Fibroblast of skin of abdomen (primary cell): ENCODE measurements around the gene PIAS1.
A peak's percentile ranks its signal among the peaks of the same experiment; 100 is the strongest.
"Not testable (repeated sequence)": the region's sequence is repeated elsewhere in the genome, so short reads cannot be mapped to it uniquely, and the experiment has no call there.

Experiments
- DNase-seq: peaks from one replicate; pipeline ENCODE4 v3.0.0-alpha.2; 2013

PIAS1 gene

GRCh38 chr15:68204776-68205557, 150.9 kb downstream of the PIAS1 start, which contains the start of gene CALML4:
CALML4 (minus strand) TSS chr15:68205332; CDS start chr15:68205247, 85 bp downstream.
- peak; percentile 33 for DNase-seq

DNA sequence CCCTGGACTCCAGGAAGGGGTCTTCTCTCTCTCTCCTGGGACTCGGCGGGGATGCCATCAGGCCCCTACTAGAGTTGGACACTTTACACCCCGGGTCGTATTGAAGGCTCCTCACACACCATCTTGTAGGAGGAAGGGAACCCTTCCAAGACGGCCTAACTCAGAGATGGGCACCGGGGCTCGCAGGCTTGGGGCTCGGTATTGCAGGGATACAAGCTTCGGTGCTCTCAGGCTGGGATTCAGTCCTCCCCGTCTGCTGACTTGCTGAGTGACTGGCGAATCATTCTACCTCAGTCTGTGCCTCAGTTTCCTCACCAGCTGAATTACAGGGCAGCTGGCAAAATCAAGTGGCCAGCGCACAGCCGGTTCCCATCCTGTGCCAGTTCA, 151.4 kb downstream of the PIAS1 start:
- DNase-seq: no peak

GRCh38 chr15:68205954-68206539, 151.9 kb downstream of the PIAS1 start:
- DNase-seq: no peak

GRCh38 chr15:68206711-68207151, 152.6 kb downstream of the PIAS1 start:
- no peak for DNase-seq

GRCh38 chr15:68207176-68207935, 153.2 kb downstream of the PIAS1 start:
- no peak for DNase-seq

DNA sequence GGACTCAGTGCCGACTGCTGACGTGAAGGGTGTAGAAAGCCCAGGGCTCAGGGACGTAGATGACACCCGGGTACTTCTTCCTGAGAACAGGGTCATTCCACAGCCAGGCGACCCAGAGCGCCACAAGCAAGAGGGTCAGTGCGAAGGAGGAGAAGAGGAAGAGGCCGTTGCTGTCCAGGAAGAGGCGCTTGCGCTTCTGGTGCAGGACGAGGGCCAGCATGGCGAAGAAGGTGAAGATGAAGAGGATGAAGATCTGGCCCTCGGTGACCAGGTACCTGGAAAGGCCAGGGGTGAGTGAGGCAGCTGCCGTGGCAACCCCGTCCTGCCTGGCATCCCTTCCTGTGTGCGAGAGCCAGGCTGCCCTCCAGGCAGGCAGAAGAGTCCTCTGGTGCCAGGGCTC, 154.0 kb downstream of the PIAS1 start:
- DNase-seq: no peak

DNA sequence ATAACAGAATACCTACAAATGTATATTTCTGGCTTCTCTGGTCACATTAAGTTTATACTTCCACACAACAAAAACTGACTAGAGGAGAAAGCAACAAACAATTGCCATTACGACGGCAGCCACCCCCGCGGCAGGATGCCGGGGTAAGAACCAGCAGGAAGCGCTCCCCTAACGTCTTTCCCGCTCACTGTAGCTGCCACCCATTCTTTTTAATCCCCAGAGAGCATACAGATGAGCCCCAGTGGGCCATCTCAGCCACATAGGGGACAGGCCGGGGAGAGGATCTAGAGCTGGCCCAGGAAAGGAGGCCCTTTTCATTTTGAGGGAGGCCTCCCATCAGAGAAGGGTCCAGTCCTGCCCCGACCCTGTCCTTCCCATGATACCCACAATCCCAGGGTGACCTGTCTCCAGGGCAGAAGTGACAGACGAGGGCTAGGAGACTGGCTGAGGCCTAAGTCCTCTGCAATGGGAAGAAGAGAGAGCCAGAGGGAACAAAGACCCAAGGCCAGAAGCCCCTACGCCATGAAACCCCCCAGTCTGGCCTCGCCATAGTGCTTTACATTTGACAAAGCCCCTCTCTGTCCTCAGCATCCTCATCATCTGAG, 154.6 kb downstream of the PIAS1 start:
- no peak for DNase-seq

DNA sequence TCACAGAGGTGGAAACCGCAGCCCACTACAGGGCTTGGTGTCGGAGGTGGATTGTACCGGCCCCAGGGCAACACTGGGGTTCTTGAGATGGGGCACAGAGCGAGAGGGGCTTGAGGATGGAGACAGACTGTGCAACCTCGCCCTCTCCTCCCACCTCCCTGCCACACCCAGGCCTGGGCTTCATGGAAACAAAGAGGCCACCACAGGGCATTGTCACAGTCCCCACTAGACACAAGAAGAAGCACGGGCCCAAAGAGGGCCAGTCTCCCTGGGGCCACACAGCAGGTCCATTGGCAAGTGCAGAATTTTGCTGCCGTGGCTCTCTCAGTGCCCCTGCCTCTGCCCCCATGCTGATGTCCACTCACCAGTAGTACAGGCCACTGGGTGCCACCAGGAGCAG, 155.2 kb downstream of the PIAS1 start:
- no peak for DNase-seq

- DNase-seq: no peak
Observed at GRCh38 chr15:68209735-68210408, 155.8 kb downstream of the PIAS1 start.

- DNase-seq: no peak
Observed at GRCh38 chr15:68210409-68210756, 156.3 kb downstream of the PIAS1 start.

DNA sequence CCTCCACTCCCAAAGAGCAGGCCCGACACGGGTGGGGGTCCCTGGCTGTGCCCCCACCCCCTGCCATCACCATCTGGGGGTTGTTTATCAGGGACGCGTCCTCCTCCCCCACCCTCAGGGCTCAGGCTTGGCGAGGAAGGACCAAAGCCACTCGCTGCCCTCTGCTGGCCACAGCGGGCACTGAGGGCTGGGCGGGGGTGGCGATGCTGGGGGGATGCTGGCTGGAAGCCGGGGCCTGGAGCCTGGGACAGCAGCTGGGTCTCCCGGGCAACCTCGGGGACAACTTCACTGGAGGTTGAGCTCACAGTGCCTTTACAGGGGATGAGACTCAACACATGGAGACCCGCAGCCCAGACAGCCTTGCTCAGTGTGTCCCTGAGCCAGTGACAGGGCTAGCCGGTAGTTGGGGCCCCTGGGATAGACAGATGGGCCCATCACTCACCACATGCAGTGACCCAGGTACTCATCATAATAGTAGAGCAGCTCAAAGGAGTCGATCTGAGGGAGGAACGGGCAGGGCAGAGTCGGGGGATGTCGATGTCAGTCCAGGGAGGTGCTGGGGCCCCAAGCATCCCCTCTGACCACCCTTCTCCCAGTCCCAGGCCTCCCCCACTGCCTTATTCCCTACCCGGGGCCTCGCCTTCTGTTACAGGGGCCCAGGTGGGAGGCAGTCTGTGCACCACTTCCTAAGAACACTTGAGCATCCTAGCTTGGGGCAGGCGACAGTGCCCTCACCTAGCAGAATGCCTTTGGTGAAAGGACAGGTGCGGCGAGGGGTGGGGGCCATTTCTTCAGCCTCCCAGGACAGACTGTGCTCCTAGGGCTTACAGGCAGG, 156.9 kb downstream of the PIAS1 start:
- peak; percentile 42 for DNase-seq

DNA sequence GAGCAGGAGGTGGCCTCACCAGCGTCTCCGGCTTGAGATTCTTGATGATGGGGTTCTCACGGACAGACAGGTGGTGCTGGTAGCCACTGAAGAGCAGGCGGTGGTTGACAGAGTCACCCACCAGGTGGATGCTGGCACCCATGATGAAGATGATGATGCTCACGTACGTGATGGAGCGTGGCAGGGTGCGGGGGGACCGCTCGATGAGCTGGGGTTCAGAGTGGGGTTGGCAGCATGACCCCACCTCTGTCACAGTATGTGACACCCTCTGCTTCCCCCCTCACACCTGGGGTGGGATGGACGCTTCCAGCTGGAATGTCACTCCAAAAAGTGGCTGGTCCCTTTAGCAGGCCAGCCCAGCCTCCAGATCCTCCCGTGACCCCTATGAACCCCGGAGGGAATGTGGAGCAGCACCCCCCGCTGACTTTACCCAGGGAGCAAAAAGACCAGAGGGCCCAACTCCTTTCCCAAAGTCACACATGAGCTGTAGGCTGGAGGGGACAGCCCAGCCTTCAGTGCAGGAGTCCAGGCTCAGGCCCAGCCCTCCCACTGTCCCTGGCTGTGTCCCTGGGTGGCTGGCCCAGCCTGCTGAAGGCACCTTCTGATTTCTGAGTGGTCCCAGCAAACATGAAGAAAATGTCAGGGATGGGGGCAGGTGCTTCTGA, 157.7 kb downstream of the PIAS1 start:
- DNase-seq: no peak

GRCh38 chr15:68213491-68213845, 159.4 kb downstream of the PIAS1 start:
- DNase-seq: not testable (repeated sequence)

- DNase-seq: no peak
Observed at GRCh38 chr15:68213991-68214837, 160.1 kb downstream of the PIAS1 start.

- no peak for DNase-seq
Observed at GRCh38 chr15:68214838-68215254, 160.7 kb downstream of the PIAS1 start.

- DNase-seq: no peak
Observed at GRCh38 chr15:68217341-68217740, 163.2 kb downstream of the PIAS1 start.

GRCh38 chr15:68218331-68218730, 164.2 kb downstream of the PIAS1 start:
- no peak for DNase-seq

- no peak for DNase-seq
Observed at GRCh38 chr15:68218847-68219798, 165.0 kb downstream of the PIAS1 start.

- no peak for DNase-seq
Observed at GRCh38 chr15:68220489-68220888, 166.4 kb downstream of the PIAS1 start.
